GM12892 (cell line): ENCODE data around the gene ZBTB16.

Source experiments
- POLR2A ChIP-seq: IDR thresholded peaks from 2 replicates; pipeline ENCODE4 v1.6.1; 2011; ENCODE audit warnings: low read depth, low read length, control low read depth
- POLR2AphosphoS5 ChIP-seq: IDR thresholded peaks from 2 replicates; pipeline ENCODE4 v1.6.1; 2011; ENCODE audit warnings: low read depth, low read length, control low read depth
- TAF1 ChIP-seq: IDR thresholded peaks from 2 replicates; pipeline ENCODE4 v1.6.1; 2011; ENCODE audit warnings: low read depth, mild to moderate bottlenecking, control low read depth, low read length, borderline replicate concordance

DNA sequence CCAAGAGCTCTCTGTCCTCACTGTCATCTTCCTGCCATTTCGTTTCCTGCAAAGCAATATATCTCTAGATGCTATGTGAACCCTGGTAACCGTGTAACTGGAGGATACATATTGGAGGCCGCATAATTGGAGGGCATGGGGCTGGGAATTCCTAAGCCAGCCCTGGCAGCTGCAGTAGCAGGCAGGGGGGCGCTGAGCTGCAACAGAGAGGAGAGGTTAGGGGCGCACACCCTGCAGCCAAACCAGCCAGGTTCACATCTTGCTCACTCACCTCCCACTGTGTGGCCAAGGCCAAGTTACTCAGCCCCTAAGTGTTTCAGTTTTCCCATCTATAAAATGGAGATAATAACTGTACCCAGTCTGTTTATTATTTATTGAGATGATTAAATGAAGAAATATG is 39.9 kb upstream of the ZBTB16 start:
- no peak for TF ChIP-seq POLR2AphosphoS5
- no peak for TF ChIP-seq TAF1
- no peak for TF ChIP-seq POLR2A
